CD4-positive, alpha-beta T cell treated with Interleukin-10 for 1 hour (primary cell): ENCODE data around the gene JTB.

Experiments
- DNase-seq: peaks from one replicate; pipeline ENCODE4 v3.0.0-alpha.2; 2020

JTB gene

GRCh38 chr1:153929981-153930948 is 47.2 kb downstream of the JTB start:
- no peak for DNase-seq

GRCh38 chr1:153929426-153929825 is 48.0 kb downstream of the JTB start:
- no peak for DNase-seq

- no peak for DNase-seq
Measured at GRCh38 chr1:153928791-153929341, 48.6 kb downstream of the JTB start.

DNA sequence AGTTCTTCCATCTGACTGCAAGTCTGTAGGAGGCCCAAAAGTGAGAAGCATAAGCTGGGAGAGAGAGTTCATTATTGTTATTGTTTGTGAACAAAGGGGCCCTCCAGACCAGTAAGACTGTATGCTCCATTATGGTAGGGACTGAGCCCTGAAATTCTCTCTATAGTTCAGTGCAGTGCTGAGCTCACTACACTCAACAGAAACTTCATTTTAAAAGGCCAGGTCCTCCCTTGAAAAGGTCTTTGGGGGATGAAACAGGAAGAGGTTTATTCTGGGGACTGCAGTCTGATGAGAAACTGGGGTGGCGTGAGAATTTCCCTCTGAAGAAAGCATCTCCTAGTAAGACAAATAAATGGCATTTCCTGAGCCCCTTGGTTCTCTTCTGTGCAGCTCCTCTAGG is 49.2 kb downstream of the JTB start:
- DNase-seq, result no peak

- DNase-seq, result no peak
Measured at GRCh38 chr1:153926405-153926804, 51.1 kb downstream of the JTB start.
